Caco-2 (cell line): ENCODE measurements around the gene CCDC77. TPM values are rescaled to one million over a fixed set of nuclear protein-coding genes. Genes with fewer than 3 reads are reported as not detected.

Experiments
- BruUV-seq: library from RNA; stranded (reverse); fragments of 400-500 nt; replicated peaks from 2 replicates; lab custom pipeline; 2021; lab: Mats Ljungman, UMichigan
- CTCF ChIA-PET: fragments of 300-600 bp; sonication (Branson Sonifier 250); formaldehyde crosslinking; loops from one replicate; lab custom pipeline; 2022; ENCODE audit warnings: antibody characterized with exemption; lab: Charles Lee
- POLR2A ChIA-PET: fragments of 300-600 bp; sonication (Branson Sonifier 250); formaldehyde crosslinking; loops from one replicate; lab custom pipeline; 2022; ENCODE audit warnings: antibody characterized with exemption; lab: Charles Lee
- DNase-seq, 2 experiments: peaks; one replicate each; pipeline versions ENCODE4 v3.0.0 to v3.0.0-alpha.2; 2020 to 2022
- H3K27me3 ChIP-seq: replicated peaks from 2 replicates; pipeline ENCODE4 v1.6.0; 2011; ENCODE audit warnings: low read length; ENCODE audit not compliant: control insufficient read depth, insufficient read depth
- H3K36me3 ChIP-seq: 2 replicates; pipeline ENCODE4 v1.5.1; 2011; ENCODE audit warnings: low read length; ENCODE audit not compliant: control insufficient read depth, insufficient read depth
- H3K4me1 ChIP-seq: fragments of 250-450 bp; sonication (Bioruptor Pico); 2 replicates; pipeline ENCODE4 v1.5.1; 2020; ENCODE audit warnings: mild to moderate bottlenecking
- H3K4me3 ChIP-seq: 2 replicates; pipeline ENCODE4 v1.5.1; 2011; ENCODE audit warnings: low read depth, mild to moderate bottlenecking, control low read depth, low read length
- H3K9me3 ChIP-seq: fragments of 250-450 bp; sonication (Bioruptor Pico); 2 replicates; pipeline ENCODE4 v1.5.1; 2020; ENCODE audit warnings: mild to moderate bottlenecking, moderate library complexity
- H3K27ac Mint-ChIP-seq: one replicate; pipeline ENCODE4 v1.8.0; 2022; ENCODE audit warnings: mixed read lengths; ENCODE audit not compliant: unreplicated experiment
- H3K27me3 Mint-ChIP-seq: one replicate; pipeline ENCODE4 v1.8.0; 2022; ENCODE audit warnings: mixed read lengths; ENCODE audit not compliant: insufficient read depth, unreplicated experiment
- H3K36me3 Mint-ChIP-seq: one replicate; pipeline ENCODE4 v1.8.0; 2022; ENCODE audit warnings: mild to moderate bottlenecking, mixed read lengths; ENCODE audit not compliant: insufficient read depth, unreplicated experiment
- H3K4me1 Mint-ChIP-seq: one replicate; pipeline ENCODE4 v1.8.0; 2022; ENCODE audit warnings: low read depth, mixed read lengths; ENCODE audit not compliant: unreplicated experiment
- H3K4me3 Mint-ChIP-seq: one replicate; pipeline ENCODE4 v1.8.0; 2022; ENCODE audit warnings: mild to moderate bottlenecking, moderate library complexity, mixed read lengths; ENCODE audit not compliant: unreplicated experiment
- H3K9me3 Mint-ChIP-seq: one replicate; pipeline ENCODE4 v1.8.0; 2022; ENCODE audit warnings: mixed read lengths; ENCODE audit not compliant: unreplicated experiment
- intact Hi-C: fragments of 100-400 bp; cut with micrococcal nuclease; formaldehyde crosslinking; loops from one replicate; pipeline ENCODE4 v1.10.0; 2022; ENCODE audit not compliant: unreplicated experiment
- total RNA-seq: library from RNA; stranded (reverse); gene quantifications from 2 replicates; pipeline ENCODE4 v1.2.3, GENCODE V29; 2022
- TF ChIP-seq, protein P1 (sequence below), 2 experiments: fragments of 200-600 bp in 1 of 2; IDR thresholded peaks; 1 replicate in 1 of 2; 2 replicates in 1 of 2; pipeline versions ENCODE4 v1.5.1 to v1.8.0; 2011 to 2022; ENCODE audit warnings: antibody characterized with exemption in 1 of 2, control low read depth in 1 of 2, inconsistent platforms in 1 of 2, low read depth in 1 of 2, low read length in 1 of 2, mild to moderate bottlenecking in 1 of 2, moderate library complexity in 1 of 2; ENCODE audit not compliant: insufficient read depth in 1 of 2, severe bottlenecking in 1 of 2, unreplicated experiment in 1 of 2

Gene CCDC77
- total RNA-seq, 1 experiment from 2014 or later: 33.0 TPM

DNA sequence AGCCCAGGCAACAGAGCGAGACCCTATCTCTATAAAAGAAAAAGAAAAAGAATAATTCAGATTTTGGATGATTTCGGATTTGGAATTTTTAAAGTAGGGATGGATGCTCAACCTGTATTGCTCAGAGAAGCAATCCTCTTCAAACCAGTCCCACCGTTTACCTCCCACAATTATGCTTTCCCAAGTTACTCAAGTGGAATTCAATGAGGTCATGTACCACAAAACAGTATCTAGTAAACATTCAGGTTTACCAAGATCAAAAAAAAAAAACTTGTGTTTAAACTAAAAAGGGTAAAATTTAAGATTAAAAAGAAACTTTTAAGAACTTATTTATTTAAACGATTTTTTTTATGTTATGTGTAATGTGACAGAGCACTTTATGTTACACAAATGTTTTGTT is 14.8 kb upstream of the CCDC77 start:
- H3K9me3 Mint-ChIP-seq: no peaks in the 10 kb centered on the region
- DNase-seq: no peak
- peaks cover 11% of the 10 kb centered on the region for H3K4me1 ChIP-seq
- TF ChIP-seq, protein P1, sequence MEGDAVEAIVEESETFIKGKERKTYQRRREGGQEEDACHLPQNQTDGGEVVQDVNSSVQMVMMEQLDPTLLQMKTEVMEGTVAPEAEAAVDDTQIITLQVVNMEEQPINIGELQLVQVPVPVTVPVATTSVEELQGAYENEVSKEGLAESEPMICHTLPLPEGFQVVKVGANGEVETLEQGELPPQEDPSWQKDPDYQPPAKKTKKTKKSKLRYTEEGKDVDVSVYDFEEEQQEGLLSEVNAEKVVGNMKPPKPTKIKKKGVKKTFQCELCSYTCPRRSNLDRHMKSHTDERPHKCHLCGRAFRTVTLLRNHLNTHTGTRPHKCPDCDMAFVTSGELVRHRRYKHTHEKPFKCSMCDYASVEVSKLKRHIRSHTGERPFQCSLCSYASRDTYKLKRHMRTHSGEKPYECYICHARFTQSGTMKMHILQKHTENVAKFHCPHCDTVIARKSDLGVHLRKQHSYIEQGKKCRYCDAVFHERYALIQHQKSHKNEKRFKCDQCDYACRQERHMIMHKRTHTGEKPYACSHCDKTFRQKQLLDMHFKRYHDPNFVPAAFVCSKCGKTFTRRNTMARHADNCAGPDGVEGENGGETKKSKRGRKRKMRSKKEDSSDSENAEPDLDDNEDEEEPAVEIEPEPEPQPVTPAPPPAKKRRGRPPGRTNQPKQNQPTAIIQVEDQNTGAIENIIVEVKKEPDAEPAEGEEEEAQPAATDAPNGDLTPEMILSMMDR (IDR thresholded peaks at IDR 0.05; ENCODE audit: insufficient read depth in 1 of 2, low read depth in 1 of 2, low read length in 1 of 2, severe bottlenecking in 1 of 2, unreplicated experiment in 1 of 2): no peak
- peaks cover 7% of the 10 kb centered on the region for H3K4me1 Mint-ChIP-seq
- no peaks in the 10 kb centered on the region for H3K9me3 ChIP-seq
- CTCF ChIA-PET: no interaction called here
- no peak overlapping the region for H3K4me3 ChIP-seq
- intact Hi-C loops: no loop called here
- POLR2A ChIA-PET: no interaction called here
- H3K27ac Mint-ChIP-seq: no peak overlapping the region
- no peaks in the 10 kb centered on the region for H3K27me3 ChIP-seq
- H3K36me3 Mint-ChIP-seq: peaks cover 42% of the 10 kb centered on the region
- H3K36me3 ChIP-seq: no peaks in the 10 kb centered on the region; the same call in 1 of the 2 replicates
- peak overlapping the region; percentile 87 for H3K4me3 Mint-ChIP-seq
- H3K27me3 Mint-ChIP-seq: no peaks in the 10 kb centered on the region
- no TSS peak for BruUV-seq

DNA sequence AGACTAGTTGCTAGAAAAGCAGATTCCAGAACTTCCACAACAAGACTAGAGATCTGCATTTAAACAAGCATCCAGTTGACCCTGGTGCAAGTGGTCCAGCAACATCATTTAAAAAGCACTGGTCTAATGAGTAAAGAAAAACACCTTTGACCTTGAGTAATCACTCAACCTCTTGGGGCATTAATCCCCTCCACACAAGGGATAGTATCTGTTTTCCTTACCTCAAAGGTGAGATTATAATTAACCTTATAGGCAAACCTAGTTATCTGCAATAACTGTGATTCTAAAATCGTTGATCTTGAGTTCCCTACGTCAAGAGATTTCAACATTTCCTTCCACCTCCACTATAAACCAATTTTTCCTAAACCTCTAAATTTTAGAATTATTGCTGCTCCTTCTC is 13.4 kb upstream of the CCDC77 start:
- intact Hi-C loops: no loop called here
- H3K9me3 Mint-ChIP-seq: no peaks in the 10 kb centered on the region
- peak overlapping the region; percentile 94 for H3K27ac Mint-ChIP-seq
- Histone ChIP-seq H3K4me3 (peak overlapping the region; percentile 72), H3K9me3 (no peaks in the 10 kb centered on the region), H3K27me3 (no peaks in the 10 kb centered on the region), H3K4me1 (peaks cover 11% of the 10 kb centered on the region), H3K36me3 (no peaks in the 10 kb centered on the region)
- ChIA-PET POLR2A (no interaction called here), CTCF (no interaction called here)
- H3K4me1 Mint-ChIP-seq: peaks cover 7% of the 10 kb centered on the region
- H3K36me3 Mint-ChIP-seq: peaks cover 29% of the 10 kb centered on the region
- H3K4me3 Mint-ChIP-seq: peak overlapping the region; percentile 87
- TF ChIP-seq, protein P1 (IDR thresholded peaks at IDR 0.05; ENCODE audit: insufficient read depth in 1 of 2, low read depth in 1 of 2, low read length in 1 of 2, severe bottlenecking in 1 of 2, unreplicated experiment in 1 of 2): no peak
- no peaks in the 10 kb centered on the region for H3K27me3 Mint-ChIP-seq
- DNase-seq: no peak
- BruUV-seq: no TSS peak

DNA sequence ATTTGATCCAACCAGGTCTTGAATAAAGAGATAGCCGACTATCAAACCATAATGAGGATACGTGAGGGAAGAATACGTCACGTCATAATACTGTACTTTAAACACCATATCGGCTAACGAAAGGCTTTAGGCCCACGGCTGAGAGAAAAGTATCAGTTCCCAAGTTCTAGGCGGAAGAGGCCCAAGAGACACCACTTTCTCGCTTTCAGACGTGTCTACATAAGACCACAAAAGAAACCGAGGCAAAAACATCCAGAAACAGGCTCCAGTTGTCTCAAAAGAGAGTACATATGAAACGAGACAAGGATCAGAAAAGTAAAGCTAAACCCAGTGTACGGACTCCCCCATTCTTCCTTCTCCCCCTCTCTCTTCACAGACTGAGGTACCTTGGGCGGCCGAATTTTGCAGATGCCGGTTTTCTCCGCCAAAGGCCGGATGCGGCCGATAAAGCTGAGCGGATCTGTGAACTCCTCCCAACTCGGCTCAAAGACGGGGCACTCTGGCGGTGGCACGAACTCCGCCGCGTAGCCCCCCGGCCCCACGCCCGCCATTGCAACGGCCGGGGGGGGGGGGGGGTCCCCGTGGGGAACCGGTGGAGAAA is 12.8 kb upstream of the CCDC77 start:
- peaks cover 7% of the 10 kb centered on the region for H3K4me1 Mint-ChIP-seq
- Histone ChIP-seq H3K4me1 (peaks cover 11% of the 10 kb centered on the region), H3K27me3 (no peaks in the 10 kb centered on the region), H3K4me3 (peak overlapping the region; percentile 72), H3K36me3 (no peaks in the 10 kb centered on the region), H3K9me3 (no peaks in the 10 kb centered on the region)
- ChIA-PET POLR2A (interaction anchor here (0.5 to 2.0 kb wide), 10 partner anchors 8 to 1619 kb away, joined by 3 to 47 read pairs (median 4); partner anchors contain the start of gene CCDC77), CTCF (interaction anchor here (0.7 to 1.2 kb wide), 2 partner anchors 13 to 1216 kb away, joined by 4 to 7 read pairs; partner anchors contain the start of gene CCDC77)
- intact Hi-C loops: loop anchor here (1.0 kb wide), 1 partner anchor 13 kb away; the partner anchor contains the start of gene CCDC77
- TSS peak; percentile 56 for BruUV-seq
- peaks cover 22% of the 10 kb centered on the region for H3K36me3 Mint-ChIP-seq
- peak overlapping the region; percentile 87 for H3K4me3 Mint-ChIP-seq
- H3K27ac Mint-ChIP-seq: peak overlapping the region; percentile 94
- H3K27me3 Mint-ChIP-seq: no peaks in the 10 kb centered on the region
- no peak for DNase-seq
- no peaks in the 10 kb centered on the region for H3K9me3 Mint-ChIP-seq
- TF ChIP-seq, protein P1 (IDR thresholded peaks at IDR 0.05; ENCODE audit: insufficient read depth in 1 of 2, low read depth in 1 of 2, low read length in 1 of 2, severe bottlenecking in 1 of 2, unreplicated experiment in 1 of 2): no peak
